GM18517 (cell line): ENCODE results near the gene DAZL.

Experiments
- ATAC-seq: cut with Tn5 transposase; IDR thresholded peaks from one replicate; pipeline ENCODE4 v1.9.1; 2021; ENCODE audit warnings: mild to moderate bottlenecking, moderate library complexity; ENCODE audit not compliant: unreplicated experiment

Gene DAZL

GRCh38 chr3:16546186-16547010 lies 58.8 kb downstream of the DAZL start:
- no peak for ATAC-seq

DNA sequence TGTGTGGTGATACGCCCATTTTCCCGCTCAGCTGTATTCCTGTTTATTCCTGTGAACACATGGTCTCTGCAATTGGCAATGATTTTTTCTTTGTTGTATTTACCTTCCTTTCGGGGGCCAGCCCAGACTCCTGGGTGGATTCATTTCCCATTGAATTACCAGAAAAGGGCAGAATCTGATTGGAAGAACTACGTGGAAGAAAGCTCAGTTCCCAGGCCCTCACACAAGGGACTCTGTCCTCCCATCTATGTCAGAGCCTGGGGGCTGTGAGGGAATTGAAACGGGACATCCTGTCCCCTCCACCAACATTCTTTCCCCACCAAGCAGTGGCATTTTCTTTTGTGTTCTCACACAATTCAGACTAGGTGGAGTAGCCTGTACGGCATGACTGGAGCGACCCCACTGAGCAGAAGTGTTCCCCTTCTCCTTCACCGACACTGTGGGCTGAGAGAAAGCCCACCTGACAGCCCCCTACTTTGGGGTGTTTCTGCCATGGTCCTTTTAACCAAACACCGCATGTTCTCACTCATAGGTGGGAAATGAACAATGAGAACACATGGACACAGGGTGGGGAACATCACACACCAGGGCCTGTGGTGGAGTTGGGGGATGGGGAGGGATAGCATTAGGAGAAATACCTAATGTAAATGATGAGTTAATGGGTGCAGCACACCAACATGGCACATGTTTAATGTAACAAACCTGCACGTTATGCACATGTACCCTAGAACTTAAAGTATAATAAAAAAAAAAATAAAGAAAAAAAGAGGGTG lies 59.6 kb downstream of the DAZL start:
- ATAC-seq: no peak

DNA sequence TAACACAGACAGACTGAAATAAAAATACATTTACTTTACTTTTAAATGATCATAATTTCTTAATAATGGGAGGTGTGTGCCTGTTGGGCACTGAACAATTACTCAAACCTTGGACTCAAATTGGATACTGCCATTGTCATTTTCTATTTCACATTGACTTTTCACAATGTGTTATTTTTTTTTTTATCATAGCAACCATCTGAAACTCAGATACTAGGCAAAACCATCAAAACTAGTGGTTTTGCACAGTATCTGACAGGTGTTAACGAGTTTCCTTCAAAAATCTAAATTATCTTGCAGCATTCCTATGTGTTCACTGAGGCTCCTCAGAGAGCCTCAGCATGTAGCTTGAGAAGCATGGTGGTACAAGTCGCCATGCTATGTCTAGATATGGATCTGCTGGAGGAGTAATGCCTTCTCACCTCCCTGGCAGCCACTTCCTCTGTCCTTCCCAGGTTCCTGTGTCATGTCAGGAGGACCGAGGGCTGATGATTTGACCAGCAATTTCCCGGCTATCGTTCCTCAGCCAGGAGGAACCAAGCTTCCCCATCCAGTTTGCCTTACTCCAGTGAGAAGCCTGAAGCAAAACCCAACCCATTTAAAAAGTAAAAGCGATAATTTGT lies 61.9 kb downstream of the DAZL start:
- ATAC-seq: no peak

DNA sequence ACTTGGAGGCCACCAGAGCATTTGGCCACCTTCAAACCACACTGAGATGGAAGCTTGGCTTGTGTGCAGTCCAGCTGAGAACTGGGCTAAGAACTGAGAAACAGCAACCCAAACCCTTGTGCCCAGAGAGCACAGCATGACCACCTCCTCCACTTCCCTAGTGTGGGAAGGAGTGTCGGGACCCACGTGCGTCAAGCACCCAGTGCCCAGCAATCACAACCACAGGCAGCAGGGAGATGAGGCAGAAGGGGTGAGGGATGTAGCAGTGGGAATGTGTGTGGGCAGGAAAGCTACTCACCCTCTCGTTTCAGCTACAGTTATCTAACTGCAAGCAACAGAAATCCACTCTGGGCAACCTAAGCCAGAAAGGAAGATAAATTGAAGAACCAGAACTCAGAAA lies 66.7 kb downstream of the DAZL start:
- ATAC-seq: no peak

DNA sequence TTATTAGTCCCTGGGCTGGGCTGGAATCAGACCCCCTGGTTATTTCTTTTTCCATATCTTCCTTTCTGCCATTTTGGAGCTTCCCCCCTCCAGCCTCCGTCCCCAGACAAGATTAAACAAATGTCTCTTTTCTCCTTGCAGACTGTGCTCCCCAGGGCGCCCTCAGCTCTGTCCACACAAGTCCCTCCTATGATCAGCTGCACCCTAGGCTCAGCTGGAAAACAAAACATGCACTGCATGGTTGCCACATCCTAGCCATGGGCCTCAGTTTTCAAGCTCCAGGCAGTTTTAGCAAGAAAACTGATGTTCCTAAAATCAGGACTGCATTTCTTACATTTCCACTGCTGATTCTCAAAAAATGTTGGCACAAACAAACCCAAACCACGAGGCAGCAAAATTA lies 68.2 kb downstream of the DAZL start:
- ATAC-seq: no peak
